GM12874 (cell line): ENCODE measurements around the gene JDP2.

Experiments used
- TF ChIP-seq, protein P1 (sequence below): IDR thresholded peaks from 2 replicates; pipeline ENCODE4 v1.5.1; 2011; ENCODE audit warnings: low read depth, mild to moderate bottlenecking, control low read depth, low read length, moderate library complexity; ENCODE audit not compliant: insufficient read depth

JDP2 gene

DNA sequence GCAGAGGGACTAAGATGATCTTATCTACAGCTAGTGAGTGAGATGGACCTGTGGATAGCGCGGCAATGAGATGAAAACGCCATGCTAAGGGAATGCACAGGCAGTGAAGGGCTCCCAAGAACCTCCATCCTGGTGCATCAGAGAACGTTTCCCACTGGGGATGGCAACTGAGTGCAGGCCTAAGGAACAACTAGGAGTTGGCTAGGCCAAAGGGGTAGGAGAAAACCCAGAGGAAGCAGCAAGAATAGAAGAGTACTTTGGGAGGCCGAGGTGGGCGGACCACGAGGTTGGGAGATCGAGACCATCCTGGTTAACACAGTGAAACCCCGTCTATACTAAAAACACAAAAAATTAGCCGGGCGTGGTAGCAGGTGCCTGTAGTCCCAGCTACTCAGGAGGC is 69.9 kb downstream of the JDP2 start:
- TF ChIP-seq, protein P1, sequence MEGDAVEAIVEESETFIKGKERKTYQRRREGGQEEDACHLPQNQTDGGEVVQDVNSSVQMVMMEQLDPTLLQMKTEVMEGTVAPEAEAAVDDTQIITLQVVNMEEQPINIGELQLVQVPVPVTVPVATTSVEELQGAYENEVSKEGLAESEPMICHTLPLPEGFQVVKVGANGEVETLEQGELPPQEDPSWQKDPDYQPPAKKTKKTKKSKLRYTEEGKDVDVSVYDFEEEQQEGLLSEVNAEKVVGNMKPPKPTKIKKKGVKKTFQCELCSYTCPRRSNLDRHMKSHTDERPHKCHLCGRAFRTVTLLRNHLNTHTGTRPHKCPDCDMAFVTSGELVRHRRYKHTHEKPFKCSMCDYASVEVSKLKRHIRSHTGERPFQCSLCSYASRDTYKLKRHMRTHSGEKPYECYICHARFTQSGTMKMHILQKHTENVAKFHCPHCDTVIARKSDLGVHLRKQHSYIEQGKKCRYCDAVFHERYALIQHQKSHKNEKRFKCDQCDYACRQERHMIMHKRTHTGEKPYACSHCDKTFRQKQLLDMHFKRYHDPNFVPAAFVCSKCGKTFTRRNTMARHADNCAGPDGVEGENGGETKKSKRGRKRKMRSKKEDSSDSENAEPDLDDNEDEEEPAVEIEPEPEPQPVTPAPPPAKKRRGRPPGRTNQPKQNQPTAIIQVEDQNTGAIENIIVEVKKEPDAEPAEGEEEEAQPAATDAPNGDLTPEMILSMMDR, result no peak

DNA sequence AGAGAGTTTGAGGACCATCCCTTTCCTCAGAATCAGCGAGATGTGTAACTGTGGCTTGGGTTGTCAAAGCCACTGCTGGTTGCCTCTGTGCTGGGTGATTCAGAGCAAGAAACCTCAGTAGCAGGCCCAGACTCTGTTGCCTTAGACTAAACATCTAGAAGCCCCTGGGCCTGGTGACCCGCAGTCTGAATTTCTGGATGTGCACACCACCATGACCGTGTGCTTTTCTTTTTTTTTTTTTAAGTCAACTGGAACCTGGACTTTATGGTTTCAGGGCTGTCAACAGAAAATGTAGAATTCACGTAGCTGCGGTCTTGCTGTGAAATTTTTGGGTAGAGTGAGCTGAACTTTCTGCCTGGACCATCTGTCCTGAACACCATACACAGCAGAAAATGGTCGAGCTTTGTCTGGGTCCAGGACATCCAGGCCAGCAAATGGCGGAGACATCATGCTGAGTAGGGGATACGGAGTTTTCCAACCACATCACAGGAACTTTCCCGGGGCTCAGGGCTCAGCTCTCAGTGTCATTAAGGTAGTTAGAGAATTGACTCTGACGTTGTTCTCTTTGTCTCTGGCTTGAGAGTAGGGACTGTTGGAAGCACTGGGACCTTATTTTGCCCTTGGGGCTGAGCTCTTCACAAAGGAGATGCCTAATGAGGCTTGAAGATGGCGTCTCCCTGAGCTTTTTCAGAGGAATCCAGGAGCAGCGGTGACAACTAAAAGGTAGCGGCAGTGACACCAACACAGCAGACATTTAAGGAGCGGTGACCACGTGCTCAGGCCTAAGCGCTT is 71.5 kb downstream of the JDP2 start:
- TF ChIP-seq, protein P1, result no peak

DNA sequence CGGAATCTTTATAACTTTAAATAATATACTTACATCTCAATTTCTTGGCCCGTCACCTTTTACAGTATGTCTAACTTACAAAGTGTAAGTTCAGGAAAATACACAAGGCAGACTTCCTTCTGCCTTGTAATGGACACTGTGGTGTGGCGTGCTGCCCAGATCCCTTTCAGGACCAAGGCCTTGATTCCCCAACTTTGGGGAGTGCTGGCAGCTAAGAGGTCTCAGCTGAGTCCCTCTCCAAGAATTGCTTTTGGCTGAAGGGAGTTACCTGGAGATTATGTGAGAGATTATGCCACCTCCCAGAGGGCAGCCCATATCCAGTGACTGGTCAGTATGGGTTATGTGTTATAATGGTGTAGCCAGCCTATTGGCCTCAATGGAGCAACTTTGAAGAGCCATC is 73.3 kb downstream of the JDP2 start:
- TF ChIP-seq, protein P1, result no peak

DNA sequence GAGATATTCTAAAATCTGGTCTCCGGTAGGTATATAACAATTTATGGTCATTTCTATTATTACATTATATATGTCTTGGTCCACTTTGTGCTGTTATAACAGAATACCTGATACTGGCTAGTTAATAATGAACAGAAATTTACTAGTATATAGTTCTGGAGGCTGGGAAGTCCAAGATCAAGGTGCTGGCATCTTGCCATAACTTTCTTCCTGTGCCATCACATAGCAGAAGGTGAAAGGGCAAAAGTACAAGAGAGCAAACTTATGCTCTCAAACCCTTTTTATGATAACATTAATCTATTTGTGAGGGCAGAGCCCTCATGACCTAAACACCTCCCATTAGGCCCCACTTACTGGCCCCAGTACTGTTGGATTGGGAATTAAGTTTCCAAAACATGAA is 76.6 kb downstream of the JDP2 start:
- TF ChIP-seq, protein P1, result no peak

DNA sequence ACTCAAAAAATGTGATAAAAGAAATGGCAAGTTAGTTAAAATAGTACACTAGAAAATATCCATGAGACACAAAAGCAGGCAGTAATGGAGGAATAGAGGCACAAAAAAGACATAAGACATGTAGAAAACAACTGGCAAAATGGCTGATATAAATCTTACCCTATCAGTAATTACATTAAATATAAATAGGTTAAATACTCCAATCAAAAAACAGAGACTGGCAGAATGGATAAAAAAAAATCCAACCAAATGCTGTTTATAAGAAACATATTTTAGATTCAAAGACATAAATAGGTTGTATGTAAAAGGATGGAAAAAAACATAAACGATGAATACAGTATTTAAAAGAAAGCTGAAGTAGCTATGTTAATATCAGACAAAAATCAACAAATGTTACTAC is 79.1 kb downstream of the JDP2 start:
- TF ChIP-seq, protein P1, result no peak

DNA sequence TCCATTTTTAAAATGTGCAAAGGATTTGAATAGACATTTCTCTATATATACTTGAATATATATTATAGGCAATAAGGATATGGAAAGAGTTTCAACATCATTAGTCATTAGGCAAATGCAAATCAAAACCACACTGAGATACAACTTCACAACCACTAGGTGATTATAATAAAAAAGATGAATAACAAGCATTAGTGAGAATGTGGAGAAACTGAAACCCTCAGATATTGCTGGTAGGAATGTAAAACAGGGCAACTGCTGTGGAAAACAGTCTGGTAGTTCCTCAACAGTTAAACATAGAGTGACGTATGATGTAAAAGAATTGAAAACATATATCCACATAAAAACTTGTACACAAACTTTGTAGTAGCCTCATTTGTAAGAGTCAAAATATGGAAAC is 82.7 kb downstream of the JDP2 start:
- TF ChIP-seq, protein P1, result no peak

DNA sequence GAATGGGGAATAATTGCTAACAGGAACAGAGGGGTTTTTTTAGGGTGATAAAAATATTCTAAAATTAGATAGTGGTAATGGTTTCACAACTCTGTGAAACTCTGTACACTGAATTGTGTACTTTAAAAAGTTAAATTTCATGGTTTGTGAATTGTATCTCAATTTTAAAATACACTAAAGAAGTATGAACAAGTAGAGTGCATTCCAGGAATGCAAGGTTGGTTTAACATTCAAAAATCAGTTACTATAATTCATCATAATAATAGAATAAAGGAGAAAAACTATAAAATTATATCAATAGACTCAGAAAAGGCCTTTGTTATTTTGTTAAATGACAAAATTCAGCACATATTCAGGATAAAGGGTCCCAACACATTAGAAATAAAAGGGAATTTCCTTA is 83.4 kb downstream of the JDP2 start:
- TF ChIP-seq, protein P1, result no peak
